Gastrocnemius medialis (tissue), 4 donors: ENCODE measurements around the gene FHOD3.

Source experiments
- POLR2A ChIP-seq, 2 donors: fragments of 450-650 bp; IDR thresholded peaks; one replicate each; pipeline ENCODE4 v1.6.1; 2017; ENCODE audit warnings: antibody characterized with exemption in 2 of 2, mild to moderate bottlenecking in 2 of 2, moderate library complexity in 2 of 2
- TF ChIP-seq, protein P1 (sequence below), 5 experiments: fragments of 450-650 bp in 3 of 5; fragments of 200-600 bp in 2 of 5; sonication (generic) in 2 of 5; IDR thresholded peaks in 4 of 5; conservative IDR thresholded peaks in 1 of 5; 1 replicate in 4 of 5; 2 replicates in 1 of 5; pipeline ENCODE4 v1.5.1; 2016 to 2019; ENCODE audit warnings: antibody characterized with exemption in 5 of 5, mild to moderate bottlenecking in 3 of 5, moderate library complexity in 3 of 5

DNA sequence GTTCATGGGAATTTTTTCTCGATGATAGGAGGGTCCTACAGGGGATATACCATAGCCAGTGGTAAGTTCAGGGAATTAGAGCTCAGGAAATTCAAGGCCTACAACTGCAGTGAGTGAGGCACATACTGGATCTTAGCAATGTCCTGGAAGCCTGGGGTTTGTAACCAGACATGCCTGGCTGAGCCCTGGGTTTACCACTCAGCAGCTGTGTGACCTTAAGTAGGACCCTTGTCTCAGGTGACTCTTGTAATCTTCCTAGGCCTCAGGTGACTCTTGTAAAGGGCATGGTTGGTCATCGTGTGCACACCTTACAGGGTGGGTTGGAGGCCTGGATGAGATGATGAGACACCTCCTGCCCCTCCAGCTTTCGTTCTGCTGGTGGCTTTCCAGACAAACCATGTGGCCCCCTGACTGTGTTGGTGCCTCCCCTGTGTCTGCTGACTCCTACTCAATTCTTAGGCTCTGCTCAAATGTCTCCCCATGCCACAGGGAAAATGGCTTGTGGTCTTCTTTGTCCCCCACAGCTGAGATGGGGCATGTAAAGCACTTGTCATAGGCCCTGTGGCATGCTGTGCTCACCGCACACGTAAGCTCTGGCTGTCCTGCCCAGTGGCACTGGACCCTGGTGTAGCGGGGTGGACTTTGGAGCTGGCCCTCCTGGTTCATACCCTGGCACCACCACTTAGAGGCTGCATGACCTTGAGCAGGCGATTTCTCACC, 94.1 kb downstream of the FHOD3 start:
- TF ChIP-seq POLR2A (IDR thresholded peaks at IDR 0.05), result no peak
- TF ChIP-seq, protein P1, sequence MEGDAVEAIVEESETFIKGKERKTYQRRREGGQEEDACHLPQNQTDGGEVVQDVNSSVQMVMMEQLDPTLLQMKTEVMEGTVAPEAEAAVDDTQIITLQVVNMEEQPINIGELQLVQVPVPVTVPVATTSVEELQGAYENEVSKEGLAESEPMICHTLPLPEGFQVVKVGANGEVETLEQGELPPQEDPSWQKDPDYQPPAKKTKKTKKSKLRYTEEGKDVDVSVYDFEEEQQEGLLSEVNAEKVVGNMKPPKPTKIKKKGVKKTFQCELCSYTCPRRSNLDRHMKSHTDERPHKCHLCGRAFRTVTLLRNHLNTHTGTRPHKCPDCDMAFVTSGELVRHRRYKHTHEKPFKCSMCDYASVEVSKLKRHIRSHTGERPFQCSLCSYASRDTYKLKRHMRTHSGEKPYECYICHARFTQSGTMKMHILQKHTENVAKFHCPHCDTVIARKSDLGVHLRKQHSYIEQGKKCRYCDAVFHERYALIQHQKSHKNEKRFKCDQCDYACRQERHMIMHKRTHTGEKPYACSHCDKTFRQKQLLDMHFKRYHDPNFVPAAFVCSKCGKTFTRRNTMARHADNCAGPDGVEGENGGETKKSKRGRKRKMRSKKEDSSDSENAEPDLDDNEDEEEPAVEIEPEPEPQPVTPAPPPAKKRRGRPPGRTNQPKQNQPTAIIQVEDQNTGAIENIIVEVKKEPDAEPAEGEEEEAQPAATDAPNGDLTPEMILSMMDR (IDR thresholded peaks at IDR 0.05 in 4 of 5, conservative IDR thresholded peaks at IDR 0.05 in 1 of 5), result no peak
